ENCODE measurements around the gene THAP7. TPM values are rescaled to one million over a fixed set of nuclear protein-coding genes. Genes with fewer than 3 reads are reported as not detected.

The THAP7 gene
- total RNA-seq, 4 donors from 2014 or later: 16.2 to 45.9 (median 30.9) TPM

DNA sequence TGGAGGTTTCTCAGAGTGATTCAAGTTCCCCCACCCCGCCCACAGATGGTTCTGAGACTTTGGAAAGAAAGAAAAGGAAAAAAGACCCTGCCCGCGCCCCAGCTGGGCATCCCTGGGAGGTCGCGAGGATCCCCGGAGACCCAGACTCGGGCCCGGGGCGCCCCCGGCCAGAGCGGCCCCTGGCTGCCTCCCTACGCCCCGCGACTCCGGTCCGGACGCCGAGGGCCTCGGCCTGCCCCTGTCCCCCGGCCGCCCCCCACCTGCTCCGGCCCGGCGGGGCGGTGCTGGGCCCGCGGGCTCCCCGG is 37.2 kb downstream of the THAP7 start:
- H3K27ac ChIP-seq: no peak overlapping the region
- intact Hi-C loops (cut with DNase I; ENCODE audit: low total_unique reads): no loop called here
- H3K4me3 ChIP-seq: peak overlapping the region in 1 of 2 donors; percentile 24

DNA sequence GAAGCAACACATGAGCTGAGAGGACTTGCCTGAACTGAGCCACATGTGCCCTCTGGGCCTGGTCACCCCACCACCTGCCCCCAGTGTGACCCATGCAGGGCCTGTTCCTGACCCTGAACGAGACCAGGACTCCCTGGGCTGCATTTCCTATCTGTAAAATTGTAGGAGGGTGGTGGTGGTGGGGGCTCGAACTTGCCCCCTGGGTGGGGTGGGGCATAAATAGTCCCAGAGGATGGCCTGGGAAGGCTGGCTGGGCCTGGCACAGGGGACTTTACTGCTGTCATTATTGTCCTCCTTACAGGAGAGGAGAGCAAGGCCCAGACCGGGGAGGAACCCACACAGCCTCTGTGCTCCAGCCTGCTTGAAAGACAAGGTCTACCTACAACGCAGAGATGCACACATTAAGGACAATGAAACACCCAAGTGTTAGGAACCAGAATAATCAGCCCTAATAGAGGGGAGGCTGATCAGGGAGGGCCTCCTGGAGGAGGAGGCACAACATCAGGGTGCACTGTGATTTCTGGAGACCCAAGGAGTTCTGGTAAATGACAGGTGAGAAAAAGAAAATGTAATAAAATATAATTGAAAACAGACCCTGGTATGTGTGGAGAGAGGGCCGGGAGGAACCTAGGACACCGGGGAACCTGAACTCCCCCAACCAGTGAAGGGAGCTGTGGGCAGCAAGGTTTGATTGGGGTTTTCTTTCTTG is 37.7 kb downstream of the THAP7 start:
- intact Hi-C loops (cut with DNase I; ENCODE audit: low total_unique reads): no loop called here
- peak overlapping the region in 1 of 2 donors; percentile 24 for H3K4me3 ChIP-seq
- H3K36me3 ChIP-seq: no peaks in the 10 kb centered on the region
- H3K27me3 ChIP-seq: peaks cover 0 to 11% of the 10 kb centered on the region in 2 donors
- H3K27ac ChIP-seq: no peak overlapping the region
- DNase-seq: no peak
- no peak for TF ChIP-seq POLR2A (IDR thresholded peaks at IDR 0.05)
- TF ChIP-seq, protein P1, sequence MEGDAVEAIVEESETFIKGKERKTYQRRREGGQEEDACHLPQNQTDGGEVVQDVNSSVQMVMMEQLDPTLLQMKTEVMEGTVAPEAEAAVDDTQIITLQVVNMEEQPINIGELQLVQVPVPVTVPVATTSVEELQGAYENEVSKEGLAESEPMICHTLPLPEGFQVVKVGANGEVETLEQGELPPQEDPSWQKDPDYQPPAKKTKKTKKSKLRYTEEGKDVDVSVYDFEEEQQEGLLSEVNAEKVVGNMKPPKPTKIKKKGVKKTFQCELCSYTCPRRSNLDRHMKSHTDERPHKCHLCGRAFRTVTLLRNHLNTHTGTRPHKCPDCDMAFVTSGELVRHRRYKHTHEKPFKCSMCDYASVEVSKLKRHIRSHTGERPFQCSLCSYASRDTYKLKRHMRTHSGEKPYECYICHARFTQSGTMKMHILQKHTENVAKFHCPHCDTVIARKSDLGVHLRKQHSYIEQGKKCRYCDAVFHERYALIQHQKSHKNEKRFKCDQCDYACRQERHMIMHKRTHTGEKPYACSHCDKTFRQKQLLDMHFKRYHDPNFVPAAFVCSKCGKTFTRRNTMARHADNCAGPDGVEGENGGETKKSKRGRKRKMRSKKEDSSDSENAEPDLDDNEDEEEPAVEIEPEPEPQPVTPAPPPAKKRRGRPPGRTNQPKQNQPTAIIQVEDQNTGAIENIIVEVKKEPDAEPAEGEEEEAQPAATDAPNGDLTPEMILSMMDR (IDR thresholded peaks at IDR 0.05): no peak
- H3K4me1 ChIP-seq: no peaks in the 10 kb centered on the region
- no peaks in the 10 kb centered on the region for H3K9me3 ChIP-seq

More for the DNA sequence above, 37.2 kb downstream of the THAP7 start:
- Histone ChIP-seq H3K36me3 (no peaks in the 10 kb centered on the region), H3K9me3 (no peaks in the 10 kb centered on the region), H3K4me1 (no peaks in the 10 kb centered on the region), H3K27me3 (peaks cover 0 to 11% of the 10 kb centered on the region in 2 donors)
- TF ChIP-seq, protein P1 (IDR thresholded peaks at IDR 0.05): no peak
- TF ChIP-seq POLR2A (IDR thresholded peaks at IDR 0.05): no peak
- DNase-seq: no peak

DNA sequence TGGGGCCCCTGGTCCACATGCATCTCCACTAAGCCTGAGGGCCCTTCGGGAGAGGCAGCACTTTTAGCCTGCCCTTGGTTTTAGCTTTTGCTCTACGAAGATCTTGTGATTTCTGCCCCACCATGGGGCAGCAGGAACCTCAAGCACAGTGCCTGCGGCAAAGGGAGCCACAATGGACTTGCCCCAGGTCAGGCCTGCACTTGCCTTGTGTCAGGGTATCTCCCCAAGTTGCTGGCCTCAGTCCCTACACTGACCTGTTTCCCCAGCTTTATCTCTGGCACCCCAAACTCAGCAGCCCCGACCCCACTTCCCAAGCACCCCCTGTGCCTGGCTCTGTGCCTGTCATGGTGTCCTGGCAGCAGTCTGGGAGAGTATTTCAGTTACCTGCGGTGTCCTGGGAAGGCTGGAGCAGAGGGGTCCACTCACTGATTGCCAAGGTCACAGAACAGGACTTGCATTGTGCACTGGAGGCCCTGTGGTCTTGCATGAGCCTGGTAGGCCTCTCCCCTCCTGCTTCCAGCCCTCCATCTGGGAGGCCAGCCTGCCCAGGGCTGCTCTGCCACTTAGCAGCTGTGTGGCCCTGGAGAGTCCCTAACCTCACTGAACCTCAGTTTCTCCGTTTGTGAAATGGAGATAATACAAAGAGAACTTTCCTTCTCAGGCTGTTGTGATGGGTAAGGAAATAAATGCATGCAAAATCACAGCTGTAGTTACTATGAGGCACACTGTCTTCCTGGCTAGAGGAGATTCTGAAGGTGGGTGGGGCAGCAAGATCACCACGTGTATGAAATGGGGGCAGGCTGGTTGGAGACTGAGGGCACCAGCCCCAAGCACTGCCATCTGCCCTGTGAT is 38.5 kb downstream of the THAP7 start:
- Histone ChIP-seq H3K4me1 (no peaks in the 10 kb centered on the region), H3K27ac (no peak overlapping the region), H3K9me3 (no peaks in the 10 kb centered on the region), H3K4me3 (no peak overlapping the region), H3K36me3 (no peaks in the 10 kb centered on the region), H3K27me3 (peaks cover 0 to 11% of the 10 kb centered on the region in 2 donors)
- intact Hi-C loops (cut with DNase I; ENCODE audit: low total_unique reads): no loop called here
- no peak for DNase-seq
- no peak for TF ChIP-seq POLR2A (IDR thresholded peaks at IDR 0.05)
- TF ChIP-seq, protein P1 (IDR thresholded peaks at IDR 0.05): no peak

DNA sequence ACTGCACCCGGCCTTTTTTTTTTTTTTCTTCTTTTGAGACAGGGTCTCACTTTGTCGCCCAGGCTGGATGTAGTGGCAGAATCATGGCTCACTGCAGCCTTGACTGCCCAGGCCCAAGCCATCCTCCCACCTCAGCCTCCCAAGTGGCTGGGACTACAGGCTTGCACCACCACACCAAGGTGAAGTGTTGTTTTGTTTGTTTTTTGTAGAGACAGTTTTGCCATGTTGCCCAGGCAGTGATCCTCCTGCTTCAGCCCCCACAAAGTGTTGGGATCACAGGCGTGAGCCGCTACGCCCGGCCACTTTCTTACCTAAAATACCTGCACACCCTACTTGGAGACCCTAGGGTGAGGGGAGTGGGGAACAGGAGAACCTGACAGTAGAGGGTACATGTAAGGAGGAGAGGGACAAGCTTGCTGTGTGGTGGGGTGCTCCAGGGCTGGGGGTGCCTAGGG is 39.4 kb downstream of the THAP7 start:
- Histone ChIP-seq H3K4me3 (no peak overlapping the region), H3K36me3 (no peaks in the 10 kb centered on the region), H3K9me3 (no peaks in the 10 kb centered on the region), H3K4me1 (no peaks in the 10 kb centered on the region), H3K27ac (no peak overlapping the region), H3K27me3 (peaks cover 0 to 11% of the 10 kb centered on the region in 2 donors)
- intact Hi-C loops (cut with DNase I; ENCODE audit: low total_unique reads): no loop called here
- TF ChIP-seq POLR2A (IDR thresholded peaks at IDR 0.05): no peak
- TF ChIP-seq, protein P1 (IDR thresholded peaks at IDR 0.05): no peak
- no peak for DNase-seq

DNA sequence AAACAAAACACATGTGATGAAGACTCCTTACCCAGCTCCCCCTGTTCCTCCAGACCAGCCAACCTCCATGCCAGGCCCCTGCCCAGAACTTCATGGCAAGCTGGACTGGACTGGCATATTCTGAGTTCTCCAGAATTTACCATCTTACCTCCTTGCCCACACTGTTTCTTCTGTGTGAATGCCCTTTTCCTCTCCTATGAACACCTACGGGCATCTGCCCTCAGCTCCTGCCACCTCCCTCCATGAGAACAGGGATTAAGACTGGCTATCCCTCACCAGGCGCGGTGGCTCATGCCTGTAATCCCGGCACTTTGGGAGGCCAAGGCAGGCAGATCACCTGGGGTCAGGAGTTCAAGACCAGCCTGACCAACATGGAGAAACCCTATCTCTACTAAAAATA is 41.3 kb downstream of the THAP7 start:
- no peak for DNase-seq
- Histone ChIP-seq H3K27ac (no peak overlapping the region), H3K4me3 (no peak overlapping the region), H3K36me3 (no peaks in the 10 kb centered on the region), H3K27me3 (peaks cover 0 to 11% of the 10 kb centered on the region in 2 donors), H3K4me1 (no peaks in the 10 kb centered on the region), H3K9me3 (no peaks in the 10 kb centered on the region)
- TF ChIP-seq, protein P1 (IDR thresholded peaks at IDR 0.05): no peak
- no peak for TF ChIP-seq POLR2A (IDR thresholded peaks at IDR 0.05)
- intact Hi-C loops (cut with DNase I; ENCODE audit: low total_unique reads): no loop called here

Data from uterus (tissue), 4 donors.